GM21367 (cell line): ENCODE data around the gene CDK5R2.

Experiments used
- ATAC-seq: cut with Tn5 transposase; IDR thresholded peaks from one replicate; pipeline ENCODE4 v1.9.1; 2021; ENCODE audit not compliant: unreplicated experiment

Gene CDK5R2

GRCh38 chr2:218986148-218986761 lies 26.8 kb downstream of the CDK5R2 start:
- ATAC-seq, result no peak

GRCh38 chr2:218988164-218988563 lies 28.7 kb downstream of the CDK5R2 start:
- no peak for ATAC-seq

- ATAC-seq, result no peak
Measured at GRCh38 chr2:218988650-218989049, 29.2 kb downstream of the CDK5R2 start.

DNA sequence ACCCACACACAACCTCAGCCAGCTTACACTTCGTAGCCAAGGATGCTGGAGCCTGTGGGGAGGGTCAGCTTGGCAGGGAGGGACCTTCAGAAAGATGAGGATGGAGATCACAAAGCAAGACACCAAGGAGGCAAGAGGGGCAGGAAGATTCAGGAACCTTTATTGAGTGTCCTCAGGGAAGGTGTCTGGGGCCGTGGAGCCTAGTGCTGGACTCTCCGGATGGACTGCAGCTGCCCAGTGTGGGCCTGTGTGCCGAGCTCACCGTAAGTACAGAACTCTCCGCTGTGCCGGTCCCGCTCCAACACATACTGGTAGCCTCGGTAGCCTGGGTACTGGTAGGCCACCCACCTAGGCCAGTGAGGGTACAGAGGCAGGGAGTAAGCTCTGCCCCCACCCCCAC lies 30.6 kb downstream of the CDK5R2 start:
- no peak for ATAC-seq

- ATAC-seq, result no peak
Measured at GRCh38 chr2:218990612-218991011, 31.1 kb downstream of the CDK5R2 start.

GRCh38 chr2:218991674-218992168 lies 32.3 kb downstream of the CDK5R2 start:
- ATAC-seq, result no peak

DNA sequence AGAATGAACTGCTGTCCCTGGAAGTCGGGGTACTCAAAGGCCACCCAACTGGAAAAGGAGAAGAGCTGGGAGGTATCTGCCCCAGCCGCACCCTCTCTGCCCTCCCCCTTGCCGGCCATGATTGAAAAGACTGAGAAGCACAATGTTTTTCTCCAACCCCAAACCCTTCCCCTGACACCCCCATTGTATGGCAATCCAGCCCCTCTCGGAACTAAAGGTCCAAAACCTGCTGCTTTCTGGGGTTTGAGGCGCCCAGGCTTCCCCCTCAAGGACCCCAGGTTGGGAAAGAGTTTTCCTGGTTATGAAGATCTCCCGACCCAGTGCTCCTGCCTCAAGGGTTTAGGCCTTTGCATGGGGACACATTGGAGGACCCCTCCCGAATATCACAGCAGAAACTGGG lies 32.7 kb downstream of the CDK5R2 start:
- no peak for ATAC-seq

DNA sequence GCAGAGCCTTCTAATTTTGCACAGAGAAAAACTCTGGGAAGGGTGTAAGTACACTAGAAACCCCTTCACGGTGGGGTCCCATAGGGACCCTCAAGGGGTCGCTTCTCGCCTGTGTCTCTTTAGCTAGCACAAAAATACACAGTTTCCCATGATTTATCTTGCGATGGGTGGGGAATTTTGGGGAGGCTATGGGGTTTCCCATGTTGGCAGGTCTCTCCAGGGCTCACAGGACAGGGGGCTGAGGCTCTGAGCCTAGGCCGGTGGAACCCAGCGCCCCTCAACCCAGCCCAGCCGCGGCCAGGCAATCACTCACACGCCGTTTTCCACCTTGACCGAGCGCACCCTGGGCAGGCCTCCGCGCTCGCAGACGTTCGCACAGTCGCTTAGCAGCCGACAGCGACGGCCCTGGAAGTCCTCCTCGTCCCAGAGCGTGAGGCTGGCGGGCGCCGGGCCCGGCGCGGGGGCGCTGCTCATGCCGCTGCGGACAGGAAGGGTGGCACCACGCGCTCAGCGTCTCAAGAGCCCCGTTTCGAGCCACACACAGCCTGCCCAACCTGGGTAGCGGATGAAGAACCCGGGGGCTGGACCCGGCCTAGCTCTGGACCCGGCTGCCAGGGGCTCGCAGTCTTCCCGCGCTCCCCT lies 33.4 kb downstream of the CDK5R2 start:
- no peak for ATAC-seq

GRCh38 chr2:218993345-218994315 lies 34.2 kb downstream of the CDK5R2 start, which contains the start of gene CRYBA2:
Gene CRYBA2 (minus strand): TSS chr2:218993422. CDS start chr2:218993176, 246 bp downstream.
- ATAC-seq, result no peak

- ATAC-seq, result no peak
Measured at GRCh38 chr2:218995561-218995960, 36.1 kb downstream of the CDK5R2 start.

GRCh38 chr2:218995972-218996711 lies 36.7 kb downstream of the CDK5R2 start:
- ATAC-seq, result no peak

- ATAC-seq, result no peak
Measured at GRCh38 chr2:218996937-218997336, 37.5 kb downstream of the CDK5R2 start.

DNA sequence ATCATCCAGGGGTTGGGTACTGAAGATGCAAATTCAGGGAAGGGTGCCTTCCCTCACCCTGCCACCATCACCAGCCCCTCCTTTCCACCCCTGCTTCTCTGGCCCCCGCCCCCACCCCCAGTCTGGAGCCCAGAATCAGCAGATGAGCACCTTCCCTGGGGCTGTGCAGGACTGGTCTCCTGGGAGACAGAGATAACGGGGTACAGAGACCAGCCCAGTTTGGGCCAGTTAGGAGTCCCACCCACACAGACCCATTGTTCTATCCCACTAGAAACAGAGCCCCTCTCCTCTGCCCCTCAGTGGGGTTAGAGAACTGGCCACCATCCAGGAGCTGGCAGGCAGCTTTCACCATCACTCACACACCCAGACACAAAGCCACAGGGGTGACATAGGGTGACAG lies 38.3 kb downstream of the CDK5R2 start:
- no peak for ATAC-seq

DNA sequence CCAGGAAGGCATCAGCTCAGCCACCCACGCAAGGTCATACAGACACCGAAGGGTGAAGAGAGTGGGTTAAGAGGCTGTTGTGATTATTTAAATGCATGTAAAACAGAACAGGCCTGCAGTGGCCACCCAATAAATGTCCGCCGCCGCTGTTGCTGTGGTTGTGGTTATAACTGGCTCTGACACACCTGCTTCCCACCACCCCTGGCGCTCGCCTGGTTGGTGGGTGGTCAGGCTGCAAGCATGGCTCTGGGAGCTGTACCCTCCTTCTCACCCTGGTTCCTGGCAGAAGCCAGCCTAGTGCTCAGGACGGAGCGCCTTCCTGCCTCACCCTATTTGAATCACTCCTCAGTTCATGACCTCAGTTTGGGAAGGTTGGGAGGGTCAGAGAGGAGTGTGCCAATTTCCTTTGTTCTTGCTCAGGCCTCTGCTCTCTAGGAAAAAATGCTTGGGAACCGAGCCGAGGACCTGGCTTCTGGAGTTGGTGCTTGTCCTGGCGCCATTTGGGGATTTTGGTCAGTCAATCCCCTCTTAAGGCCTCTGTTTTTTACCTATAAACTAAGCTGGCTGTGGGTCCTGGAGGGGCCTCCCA lies 39.0 kb downstream of the CDK5R2 start:
- no peak for ATAC-seq

GRCh38 chr2:218999021-218999880 lies 39.8 kb downstream of the CDK5R2 start:
- ATAC-seq, result no peak

DNA sequence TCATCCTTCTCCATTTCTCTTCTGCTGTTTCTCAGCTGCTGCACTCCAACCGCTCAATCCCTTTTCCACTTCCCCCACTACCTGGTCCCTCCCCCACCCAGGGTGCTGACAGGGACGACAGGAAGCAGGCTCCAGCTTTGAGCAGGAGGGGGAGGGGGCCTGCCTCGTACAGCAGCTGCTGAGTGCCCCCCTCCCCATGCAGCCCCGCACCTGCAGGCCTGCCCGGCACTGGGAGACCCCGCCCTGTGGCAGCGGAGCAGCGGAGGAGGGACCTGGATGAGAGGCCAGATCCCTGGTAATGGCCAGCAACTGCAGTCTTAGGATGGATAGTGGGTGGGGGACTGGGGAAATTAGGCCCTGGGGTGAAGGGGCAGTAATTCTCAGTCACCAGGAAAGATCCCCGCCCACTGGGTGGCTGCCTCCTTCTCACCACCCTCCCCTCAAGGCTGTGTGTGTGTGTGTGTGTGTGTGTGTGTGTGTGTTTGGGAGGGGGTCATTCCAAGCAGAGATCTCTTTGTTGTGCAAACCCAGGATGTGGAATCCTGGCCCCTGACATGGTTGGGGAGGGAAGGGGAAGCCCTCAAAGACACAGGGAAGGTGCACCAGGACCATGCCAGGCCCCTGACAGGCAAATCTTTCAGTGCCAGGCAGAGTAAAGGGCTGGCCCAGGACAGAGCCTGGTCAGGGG lies 40.6 kb downstream of the CDK5R2 start:
- no peak for ATAC-seq

DNA sequence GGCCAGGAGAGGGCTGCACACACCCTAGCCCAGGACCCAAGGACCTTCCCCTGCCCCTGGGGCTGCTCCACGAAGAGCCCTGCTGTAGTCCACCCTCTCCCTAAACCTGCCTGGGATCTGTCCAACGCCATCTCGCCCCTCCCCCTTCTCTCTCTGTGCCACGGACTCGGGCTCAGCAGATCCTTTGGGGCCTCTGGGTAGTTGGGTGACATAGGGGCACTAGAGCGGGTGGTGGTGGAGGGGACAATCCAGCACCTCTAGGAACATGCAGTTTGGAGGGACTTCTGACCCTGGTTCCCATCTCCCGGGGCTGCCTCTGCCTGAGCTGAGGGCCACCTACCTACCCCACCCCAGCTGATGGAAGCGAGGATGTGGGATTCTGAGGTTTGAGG lies 41.1 kb downstream of the CDK5R2 start:
- no peak for ATAC-seq

- ATAC-seq, result no peak
Measured at GRCh38 chr2:219001100-219001576, 41.7 kb downstream of the CDK5R2 start.
